ENCODE data around the gene MGAT4C. TPM values are rescaled to one million over a fixed set of nuclear protein-coding genes. Genes with fewer than 3 reads are reported as not detected.

MGAT4C gene
- total and polyA plus RNA-seq, 2 experiments from 2014 or later, result 4.5 to 4.7 TPM

GRCh38 chr12:85963326-85963725 lies 292.9 kb downstream of the MGAT4C start:
- Histone ChIP-seq H4K20me1 (replicated peaks; ENCODE audit: insufficient read depth) (no peaks in the 10 kb centered on the region), H3K36me3 (ENCODE audit: insufficient read depth) (no peaks in the 10 kb centered on the region), H3F3A (replicated peaks; ENCODE audit: low read depth) (no peaks in the 10 kb centered on the region), H3K27me3 (ENCODE audit: insufficient read depth) (no peaks in the 10 kb centered on the region), H3K9me2 (ENCODE audit: insufficient read depth) (no peaks in the 10 kb centered on the region), H3K27ac (ENCODE audit: low read depth) (no peak overlapping the region), H3K4me3 (no peak overlapping the region), H3K79me2 (replicated peaks; ENCODE audit: insufficient read depth) (no peaks in the 10 kb centered on the region), H2AFZ (no peak overlapping the region), H3K4me2 (no peak overlapping the region), H3K4me1 (ENCODE audit: insufficient read depth) (no peaks in the 10 kb centered on the region)
- Mint-ChIP-seq H3K4me3 (no peak overlapping the region), H3K9me3 (no peaks in the 10 kb centered on the region), H3K27ac (no peak overlapping the region), H3K4me1 (peaks cover 4% of the 10 kb centered on the region; the same call in 1 of the 3 replicates), H3K36me3 (ENCODE audit: low read depth) (no peaks in the 10 kb centered on the region), H3K27me3 (ENCODE audit: insufficient read depth, low read depth, poor library complexity) (no peaks in the 10 kb centered on the region)
- no peak for DNase-seq (ENCODE audit: low spot score)
- no peak for ATAC-seq
- TF ChIP-seq STAT1 (IDR thresholded peaks at IDR 0.05; ENCODE audit: unreplicated experiment), result no peak
- TF ChIP-seq ZNF114 (CRISPR knock-in tag; IDR thresholded peaks at IDR 0.05), result no peak
- TF ChIP-seq CTCF (conservative IDR thresholded peaks at IDR 0.05; ENCODE audit: low read depth in 2 of 2), result no peak
- no peak for TF ChIP-seq ETS1 (IDR thresholded peaks at IDR 0.05)
- TF ChIP-seq JUNB (IDR thresholded peaks at IDR 0.05; ENCODE audit: unreplicated experiment), result no peak
- TF ChIP-seq CREB1 (CRISPR knock-in tag; IDR thresholded peaks at IDR 0.05; ENCODE audit: low read depth), result no peak
- no peak for TF ChIP-seq EZH2phosphoT487 (IDR thresholded peaks at IDR 0.05; ENCODE audit: unreplicated experiment)
- no peak for TF ChIP-seq ZNF331 (CRISPR knock-in tag; IDR thresholded peaks at IDR 0.05; ENCODE audit: low read depth)
- TF ChIP-seq EZH2 (IDR thresholded peaks at IDR 0.05; ENCODE audit: low read depth, unreplicated experiment), result no peak
- no peak for TF ChIP-seq NANOG (IDR thresholded peaks at IDR 0.05; ENCODE audit: borderline replicate concordance)
- TF ChIP-seq REST (IDR thresholded peaks at IDR 0.05; ENCODE audit: unreplicated experiment), result no peak
- no peak for TF ChIP-seq POLR2AphosphoS5 (IDR thresholded peaks at IDR 0.05; ENCODE audit: low read depth)

All from GM23338 (cell line).